Smooth muscle cell (in vitro differentiated cells): ENCODE data around the gene TMEM141. TPM values are rescaled to one million over a fixed set of nuclear protein-coding genes. Genes with fewer than 3 reads are reported as not detected.

Source experiments
- DNase-seq: peaks from one replicate; lab custom pipeline; 2025; ENCODE audit not compliant: unreplicated experiment; lab: John Stamatoyannopoulos, UW
- H2AFZ ChIP-seq: fragments of 200-600 bp; sonication (generic); 2 replicates; pipeline ENCODE4 v1.6.0; 2016; ENCODE audit warnings: antibody characterized with exemption, low read depth, mild to moderate bottlenecking
- H3F3A ChIP-seq: fragments of 200-600 bp; sonication (generic); 2 replicates; pipeline ENCODE4 v1.6.0; 2017; ENCODE audit warnings: antibody characterized with exemption, low read depth
- H3K27ac ChIP-seq: fragments of 200-600 bp; sonication (generic); 2 replicates; pipeline ENCODE4 v1.5.1; 2016; ENCODE audit warnings: low read depth, mild to moderate bottlenecking
- H3K27me3 ChIP-seq: fragments of 200-600 bp; sonication (generic); 2 replicates; pipeline ENCODE4 v1.6.1; 2016; ENCODE audit warnings: low read depth, mild to moderate bottlenecking
- H3K36me3 ChIP-seq: fragments of 200-600 bp; sonication (generic); 2 replicates; pipeline ENCODE4 v1.5.1; 2016; ENCODE audit warnings: low read depth
- H3K4me1 ChIP-seq: fragments of 200-600 bp; sonication (generic); 2 replicates; pipeline ENCODE4 v1.5.1; 2016; ENCODE audit warnings: low read depth
- H3K4me2 ChIP-seq: fragments of 200-600 bp; sonication (generic); 2 replicates; pipeline ENCODE4 v1.6.0; 2016; ENCODE audit warnings: mild to moderate bottlenecking
- H3K4me3 ChIP-seq: fragments of 200-600 bp; sonication (generic); 2 replicates; pipeline ENCODE4 v1.5.1; 2016; ENCODE audit warnings: mild to moderate bottlenecking
- H3K79me2 ChIP-seq: fragments of 200-600 bp; sonication (generic); 2 replicates; pipeline ENCODE4 v1.6.0; 2016; ENCODE audit warnings: low read depth, mild to moderate bottlenecking
- H3K9ac ChIP-seq: fragments of 200-600 bp; sonication (generic); 2 replicates; pipeline ENCODE4 v1.6.0; 2016; ENCODE audit warnings: low read depth
- H3K9me3 ChIP-seq: fragments of 200-600 bp; sonication (generic); replicated peaks from 2 replicates; pipeline ENCODE4 v1.5.1; 2016; ENCODE audit warnings: low read depth
- H4K20me1 ChIP-seq: fragments of 200-600 bp; sonication (generic); 2 replicates; pipeline ENCODE4 v1.6.0; 2016; ENCODE audit warnings: low read depth
- WGBS: methylation state at CpG from one replicate; pipeline ENCODE4 v1.1.7; 2016; ENCODE audit warnings: low lambda C conversion rate; 5-methylcytosine and 5-hydroxymethylcytosine counted together
- polyA plus RNA-seq: library from polyadenylated mRNA; unstranded; fragments of >200 nt; fragmentation: Nextera tagmentation; extraction: Ambion mirVana; gene quantifications from 2 replicates; pipeline ENCODE4 v1.2.1, GENCODE V29; 2016
- total RNA-seq: library from RNA; depleted of rRNA; stranded (reverse); fragments of >200 nt; gene quantifications from 2 replicates; pipeline ENCODE4 v1.2.3, GENCODE V29; 2014
- TF ChIP-seq, protein P1 (sequence below): fragments of 200-600 bp; sonication (generic); IDR thresholded peaks from 2 replicates; pipeline ENCODE4 v1.5.1; 2017; ENCODE audit warnings: borderline replicate concordance, mild to moderate bottlenecking, antibody characterized with exemption; ENCODE audit not compliant: insufficient read depth, poor library complexity, severe bottlenecking

Gene TMEM141
- total and polyA plus RNA-seq, 2 experiments from 2014 or later: 75.4 to 112 TPM

DNA sequence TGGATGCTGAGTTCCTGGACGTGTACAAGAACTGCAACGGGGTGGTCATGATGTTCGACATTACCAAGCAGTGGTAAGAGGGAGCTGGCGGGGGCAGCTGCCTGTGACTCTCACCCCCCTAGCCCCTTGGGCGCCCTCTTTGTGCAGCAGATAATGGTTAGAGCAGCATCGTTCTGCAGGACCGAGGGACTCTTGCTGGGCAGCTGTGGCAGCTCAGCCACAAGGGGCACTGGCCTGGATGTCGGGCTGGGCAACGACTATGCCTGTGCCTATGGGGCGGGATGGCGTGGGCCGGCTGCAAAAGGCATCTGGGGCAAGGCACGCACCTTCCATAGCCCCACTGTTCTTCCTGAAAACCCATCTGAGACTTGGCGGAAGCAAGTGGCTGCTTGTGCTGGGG is 38.3 kb downstream of the TMEM141 start:
- WGBS: 97% methylated on average over 14 of the region's 14 CpGs
- TF ChIP-seq, protein P1, sequence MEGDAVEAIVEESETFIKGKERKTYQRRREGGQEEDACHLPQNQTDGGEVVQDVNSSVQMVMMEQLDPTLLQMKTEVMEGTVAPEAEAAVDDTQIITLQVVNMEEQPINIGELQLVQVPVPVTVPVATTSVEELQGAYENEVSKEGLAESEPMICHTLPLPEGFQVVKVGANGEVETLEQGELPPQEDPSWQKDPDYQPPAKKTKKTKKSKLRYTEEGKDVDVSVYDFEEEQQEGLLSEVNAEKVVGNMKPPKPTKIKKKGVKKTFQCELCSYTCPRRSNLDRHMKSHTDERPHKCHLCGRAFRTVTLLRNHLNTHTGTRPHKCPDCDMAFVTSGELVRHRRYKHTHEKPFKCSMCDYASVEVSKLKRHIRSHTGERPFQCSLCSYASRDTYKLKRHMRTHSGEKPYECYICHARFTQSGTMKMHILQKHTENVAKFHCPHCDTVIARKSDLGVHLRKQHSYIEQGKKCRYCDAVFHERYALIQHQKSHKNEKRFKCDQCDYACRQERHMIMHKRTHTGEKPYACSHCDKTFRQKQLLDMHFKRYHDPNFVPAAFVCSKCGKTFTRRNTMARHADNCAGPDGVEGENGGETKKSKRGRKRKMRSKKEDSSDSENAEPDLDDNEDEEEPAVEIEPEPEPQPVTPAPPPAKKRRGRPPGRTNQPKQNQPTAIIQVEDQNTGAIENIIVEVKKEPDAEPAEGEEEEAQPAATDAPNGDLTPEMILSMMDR: no peak
- Histone ChIP-seq H2AFZ (no peak overlapping the region), H3K79me2 (no peaks in the 10 kb centered on the region), H3K4me1 (no peaks in the 10 kb centered on the region), H3K27me3 (no peaks in the 10 kb centered on the region), H3K36me3 (no peaks in the 10 kb centered on the region), H3K27ac (no peak overlapping the region), H3K4me3 (no peak overlapping the region), H3K9me3 (no peaks in the 10 kb centered on the region), H3K9ac (no peak overlapping the region), H3K4me2 (no peak overlapping the region), H4K20me1 (peaks cover 22% of the 10 kb centered on the region), H3F3A (peaks cover 5% of the 10 kb centered on the region)
- no peak for DNase-seq

DNA sequence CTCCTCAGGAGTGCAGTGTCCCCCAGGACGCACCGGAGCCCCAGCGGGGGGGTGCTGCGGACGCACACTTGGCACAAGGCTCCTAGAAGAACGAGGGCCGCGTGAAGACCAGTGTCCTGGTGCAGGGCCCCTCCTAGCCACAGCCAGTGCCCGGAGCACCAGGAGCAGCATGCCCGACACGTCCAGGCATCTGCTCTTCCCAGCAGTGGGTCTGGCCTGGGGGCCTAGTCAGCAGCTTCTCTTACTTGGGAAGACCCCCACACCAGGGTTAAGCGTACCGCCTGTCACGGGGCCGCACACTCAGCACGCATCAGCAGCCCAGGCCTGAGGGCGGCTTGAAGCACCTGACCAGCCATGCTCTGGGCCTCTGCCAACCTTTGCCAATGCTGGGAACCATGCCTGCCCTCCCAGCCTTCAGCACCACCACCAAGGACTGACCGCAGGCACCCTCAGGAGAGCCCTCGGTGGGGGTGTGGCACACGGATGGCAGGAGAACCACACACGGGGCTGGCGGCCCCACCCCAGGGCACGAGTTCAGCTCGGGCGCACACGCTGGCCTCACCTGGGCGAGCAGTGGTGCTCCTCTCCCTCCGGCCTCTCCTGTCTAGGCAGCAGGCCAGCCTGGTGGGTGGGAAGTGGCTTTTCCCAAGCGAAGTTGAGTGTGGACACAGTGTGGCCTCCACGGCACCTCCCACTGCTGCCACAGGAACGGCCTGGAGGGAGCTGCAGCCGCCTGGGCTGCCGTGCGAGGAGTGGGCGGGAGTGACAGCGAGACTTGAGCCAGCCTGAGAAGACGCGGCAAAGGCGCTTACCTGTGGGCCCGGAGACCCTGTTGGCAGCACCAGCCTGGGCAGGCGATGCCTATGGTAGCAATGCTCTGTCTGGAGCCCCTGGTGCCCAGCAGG is 39.1 kb downstream of the TMEM141 start:
- peaks cover 15% of the 10 kb centered on the region for H4K20me1 ChIP-seq
- H3K4me3 ChIP-seq: no peak overlapping the region
- H2AFZ ChIP-seq: no peak overlapping the region
- no peak overlapping the region for H3K4me2 ChIP-seq
- DNase-seq: no peak
- H3F3A ChIP-seq: peaks cover 5% of the 10 kb centered on the region
- no peaks in the 10 kb centered on the region for H3K36me3 ChIP-seq
- TF ChIP-seq, protein P1: no peak
- no peak overlapping the region for H3K27ac ChIP-seq
- no peaks in the 10 kb centered on the region for H3K9me3 ChIP-seq
- H3K79me2 ChIP-seq: no peaks in the 10 kb centered on the region
- no peak overlapping the region for H3K9ac ChIP-seq
- H3K27me3 ChIP-seq: no peaks in the 10 kb centered on the region
- no peaks in the 10 kb centered on the region for H3K4me1 ChIP-seq
- 95% methylated on average over 41 of the region's 41 CpGs for WGBS

DNA sequence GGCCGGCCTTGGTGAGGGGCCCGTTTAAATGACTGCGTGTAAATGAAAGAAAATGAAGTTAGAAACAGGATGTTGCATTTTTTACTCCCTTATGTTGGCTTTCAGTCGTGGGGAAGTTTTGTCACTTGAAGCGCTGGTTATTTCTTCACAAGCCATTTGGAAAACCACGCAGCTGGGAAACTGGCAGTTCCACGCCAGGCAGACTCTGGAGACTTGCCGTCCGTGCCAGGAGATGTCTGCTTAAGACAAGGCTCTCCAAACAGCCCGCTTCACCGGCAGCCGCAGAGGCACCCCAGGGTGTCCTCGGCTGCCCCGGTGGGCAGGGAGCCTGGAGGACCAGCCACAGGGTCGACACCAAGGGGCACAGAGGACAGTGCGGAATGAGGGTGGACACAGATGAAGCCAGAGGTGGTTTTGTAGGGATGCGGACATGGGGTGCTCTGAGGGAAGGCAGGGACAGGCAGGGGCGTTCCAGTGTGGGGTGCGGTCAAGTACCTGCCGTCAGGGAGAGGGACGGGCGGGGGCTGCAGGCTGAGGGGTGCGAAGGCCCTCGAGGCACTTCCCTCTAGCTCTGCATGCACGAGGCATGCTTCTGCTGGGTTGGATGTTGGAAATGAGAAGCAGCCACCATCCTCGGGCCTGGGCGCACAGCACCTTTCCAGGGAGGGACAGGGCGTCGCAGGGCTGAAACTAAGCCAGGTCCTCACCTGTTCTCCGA is 40.0 kb downstream of the TMEM141 start:
- Histone ChIP-seq H3K27ac (no peak overlapping the region), H3K27me3 (no peaks in the 10 kb centered on the region), H3K4me3 (no peak overlapping the region), H3K79me2 (no peaks in the 10 kb centered on the region), H3F3A (peaks cover 8% of the 10 kb centered on the region), H3K36me3 (no peaks in the 10 kb centered on the region), H3K9ac (no peak overlapping the region), H3K4me2 (no peak overlapping the region), H3K9me3 (no peaks in the 10 kb centered on the region), H2AFZ (no peak overlapping the region), H4K20me1 (peaks cover 11% of the 10 kb centered on the region), H3K4me1 (no peaks in the 10 kb centered on the region)
- 96% methylated on average over 28 of the region's 30 CpGs for WGBS
- no peak for DNase-seq
- TF ChIP-seq, protein P1: no peak
